Measurements from ENCODE around the gene MDC1.

MDC1 gene

GRCh38 chr6:30741789-30742315 is 24.8 kb upstream of the MDC1 start:
- Mint-ChIP-seq H3K9me3 (no peaks in the 10 kb centered on the region), H3K27ac (peak overlapping the region; percentile 98), H3K36me3 (ENCODE audit: low read depth) (peaks cover 43% of the 10 kb centered on the region), H3K4me3 (peak overlapping the region; percentile 97), H3K27me3 (ENCODE audit: low read depth, poor library complexity) (peaks cover 3% of the 10 kb centered on the region), H3K4me1 (peaks cover 59% of the 10 kb centered on the region)
- TF ChIP-seq CTCF (IDR thresholded peaks at IDR 0.05): no peak
- DNase-seq: no peak

- Mint-ChIP-seq H3K27ac (peak overlapping the region; percentile 98), H3K27me3 (ENCODE audit: low read depth, poor library complexity) (peaks cover 3% of the 10 kb centered on the region), H3K36me3 (ENCODE audit: low read depth) (peaks cover 48% of the 10 kb centered on the region), H3K9me3 (no peaks in the 10 kb centered on the region), H3K4me3 (peak overlapping the region; percentile 97), H3K4me1 (peaks cover 60% of the 10 kb centered on the region)
- no peak for DNase-seq
- TF ChIP-seq CTCF (IDR thresholded peaks at IDR 0.05): no peak
Observed at GRCh38 chr6:30741063-30741779, 24.1 kb upstream of the MDC1 start.

GRCh38 chr6:30740540-30740870 is 23.4 kb upstream of the MDC1 start:
- Mint-ChIP-seq H3K36me3 (ENCODE audit: low read depth) (peaks cover 55% of the 10 kb centered on the region), H3K4me3 (peak overlapping the region; percentile 68), H3K27me3 (ENCODE audit: low read depth, poor library complexity) (peaks cover 3% of the 10 kb centered on the region), H3K9me3 (no peaks in the 10 kb centered on the region), H3K4me1 (peaks cover 60% of the 10 kb centered on the region), H3K27ac (peak overlapping the region; percentile 48)
- TF ChIP-seq CTCF (IDR thresholded peaks at IDR 0.05): no peak
- DNase-seq: no peak

- no peak for TF ChIP-seq CTCF (IDR thresholded peaks at IDR 0.05)
- H3K4me1 Mint-ChIP-seq: peaks cover 42% of the 10 kb centered on the region
- H3K27me3 Mint-ChIP-seq (ENCODE audit: low read depth, poor library complexity): peaks cover 3% of the 10 kb centered on the region
- no peaks in the 10 kb centered on the region for H3K9me3 Mint-ChIP-seq
- H3K27ac Mint-ChIP-seq: no peak overlapping the region
- H3K4me3 Mint-ChIP-seq: no peak overlapping the region
- no peak for DNase-seq
- peaks cover 66% of the 10 kb centered on the region for H3K36me3 Mint-ChIP-seq (ENCODE audit: low read depth)
Observed at GRCh38 chr6:30738532-30738931, 21.5 kb upstream of the MDC1 start.

GRCh38 chr6:30735668-30736314 is 18.7 kb upstream of the MDC1 start:
- Mint-ChIP-seq H3K27me3 (ENCODE audit: low read depth, poor library complexity) (peaks cover 3% of the 10 kb centered on the region), H3K9me3 (no peaks in the 10 kb centered on the region), H3K4me3 (no peak overlapping the region), H3K36me3 (ENCODE audit: low read depth) (peaks cover 68% of the 10 kb centered on the region), H3K4me1 (peaks cover 25% of the 10 kb centered on the region), H3K27ac (peak overlapping the region; percentile 57)
- TF ChIP-seq CTCF (IDR thresholded peaks at IDR 0.05): no peak
- DNase-seq: no peak

Data from nephron progenitor cell (in vitro differentiated cells).